Erythroblast (primary cell): ENCODE measurements around the gene INHBB.

Experiments used
- GATA1 ChIP-seq: IDR thresholded peaks from 2 replicates; pipeline ENCODE4 v1.6.1; 2011; ENCODE audit warnings: low read depth, mild to moderate bottlenecking, control low read depth, low read length, moderate library complexity
- POLR2A ChIP-seq: IDR thresholded peaks from 2 replicates; pipeline ENCODE4 v1.6.1; 2011; ENCODE audit warnings: mild to moderate bottlenecking, low read length

GRCh38 chr2:120319686-120320317, 26.1 kb upstream of the INHBB start:
- TF ChIP-seq POLR2A (no peak), GATA1 (no peak)
